ENCODE measurements around the gene CASTOR1.

The CASTOR1 gene

DNA sequence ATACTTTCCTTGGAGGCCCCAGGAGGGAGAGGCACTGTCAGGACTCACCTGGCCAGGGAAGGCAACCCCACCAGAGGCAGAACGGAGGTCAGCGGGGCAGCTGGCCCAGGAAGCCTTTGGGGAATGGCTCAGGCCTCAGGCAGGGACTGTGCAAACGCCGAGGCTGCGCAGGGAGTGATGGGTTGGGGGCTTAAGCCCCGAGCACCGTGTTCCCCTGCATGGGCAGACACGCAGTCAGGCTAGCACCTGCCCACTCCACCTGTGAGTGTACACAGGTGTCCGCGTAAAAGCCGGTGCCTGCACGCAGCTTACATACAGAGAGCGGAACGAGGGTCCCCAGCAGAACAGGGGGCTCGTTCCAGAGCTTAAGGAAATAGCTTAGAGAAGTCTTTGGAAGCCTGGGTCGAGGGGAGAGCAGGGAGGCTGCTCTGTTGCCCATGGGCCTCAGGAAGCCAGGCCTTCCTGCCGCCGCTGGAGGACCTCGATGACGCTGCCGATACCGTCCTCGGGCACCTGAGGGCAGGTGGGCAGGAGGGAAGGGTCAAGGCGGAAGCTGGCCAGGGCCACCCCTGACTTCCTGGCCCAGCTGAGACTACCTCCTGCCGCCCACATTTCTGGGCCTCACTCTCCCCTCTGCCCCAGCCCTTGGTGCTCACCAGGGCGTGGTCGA lies 4.0 kb downstream of the CASTOR1 start:
- no peak for DNase-seq (ENCODE audit: low read depth)
- H3K4me3 ChIP-seq (ENCODE audit: control insufficient read depth, low read depth, low read length), result no peak overlapping the region
- TF ChIP-seq, protein P1, sequence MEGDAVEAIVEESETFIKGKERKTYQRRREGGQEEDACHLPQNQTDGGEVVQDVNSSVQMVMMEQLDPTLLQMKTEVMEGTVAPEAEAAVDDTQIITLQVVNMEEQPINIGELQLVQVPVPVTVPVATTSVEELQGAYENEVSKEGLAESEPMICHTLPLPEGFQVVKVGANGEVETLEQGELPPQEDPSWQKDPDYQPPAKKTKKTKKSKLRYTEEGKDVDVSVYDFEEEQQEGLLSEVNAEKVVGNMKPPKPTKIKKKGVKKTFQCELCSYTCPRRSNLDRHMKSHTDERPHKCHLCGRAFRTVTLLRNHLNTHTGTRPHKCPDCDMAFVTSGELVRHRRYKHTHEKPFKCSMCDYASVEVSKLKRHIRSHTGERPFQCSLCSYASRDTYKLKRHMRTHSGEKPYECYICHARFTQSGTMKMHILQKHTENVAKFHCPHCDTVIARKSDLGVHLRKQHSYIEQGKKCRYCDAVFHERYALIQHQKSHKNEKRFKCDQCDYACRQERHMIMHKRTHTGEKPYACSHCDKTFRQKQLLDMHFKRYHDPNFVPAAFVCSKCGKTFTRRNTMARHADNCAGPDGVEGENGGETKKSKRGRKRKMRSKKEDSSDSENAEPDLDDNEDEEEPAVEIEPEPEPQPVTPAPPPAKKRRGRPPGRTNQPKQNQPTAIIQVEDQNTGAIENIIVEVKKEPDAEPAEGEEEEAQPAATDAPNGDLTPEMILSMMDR (IDR thresholded peaks at IDR 0.05; ENCODE audit: control insufficient read depth, insufficient read depth, low read depth, low read length, missing control alignments), result no peak

DNA sequence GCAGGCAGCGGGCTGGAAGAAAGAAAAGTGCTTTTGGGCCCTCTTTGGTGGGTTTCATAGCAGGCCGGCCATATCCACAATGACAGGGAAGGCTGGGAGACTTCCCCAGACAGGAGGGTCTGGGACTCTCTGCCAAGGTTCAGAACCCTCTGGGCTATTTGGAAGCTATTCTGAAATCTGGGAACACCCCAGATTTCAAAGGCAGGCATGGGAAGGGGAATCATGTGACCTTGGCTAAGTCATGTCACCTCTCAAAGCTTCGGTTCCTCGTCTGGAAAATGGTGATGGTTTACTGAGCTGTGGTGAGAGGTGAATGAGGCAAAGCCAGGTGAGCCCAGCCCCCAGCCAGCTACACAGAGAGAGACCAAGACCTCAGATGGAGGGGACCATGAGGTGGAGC lies 4.6 kb downstream of the CASTOR1 start:
- no peak overlapping the region for H3K4me3 ChIP-seq (ENCODE audit: control insufficient read depth, low read depth, low read length)
- no peak for DNase-seq (ENCODE audit: low read depth)
- TF ChIP-seq, protein P1 (IDR thresholded peaks at IDR 0.05; ENCODE audit: control insufficient read depth, insufficient read depth, low read depth, low read length, missing control alignments), result no peak

DNA sequence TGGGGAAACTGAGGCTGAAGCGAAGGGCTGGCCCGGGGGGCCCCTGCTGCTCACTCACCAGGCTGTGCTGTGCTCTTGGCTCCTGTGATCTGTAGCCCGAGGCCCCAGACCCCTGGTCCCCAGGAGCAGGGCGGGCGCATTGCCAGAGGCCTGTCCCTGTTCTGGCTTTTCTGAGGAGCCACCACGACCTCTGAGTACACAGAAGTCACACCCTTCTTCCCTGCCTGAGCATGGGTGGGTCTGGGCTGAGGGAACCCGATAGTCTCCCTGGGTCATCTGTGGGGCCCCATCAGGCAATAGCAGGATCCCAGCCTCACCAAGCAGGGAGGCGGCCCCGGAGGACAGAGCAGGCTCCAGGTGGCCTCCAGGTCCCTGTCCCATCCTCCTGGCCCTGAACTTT lies 5.1 kb downstream of the CASTOR1 start:
- DNase-seq (ENCODE audit: low read depth), result no peak
- TF ChIP-seq, protein P1 (IDR thresholded peaks at IDR 0.05; ENCODE audit: control insufficient read depth, insufficient read depth, low read depth, low read length, missing control alignments), result no peak
- H3K4me3 ChIP-seq (ENCODE audit: control insufficient read depth, low read depth, low read length), result no peak overlapping the region

DNA sequence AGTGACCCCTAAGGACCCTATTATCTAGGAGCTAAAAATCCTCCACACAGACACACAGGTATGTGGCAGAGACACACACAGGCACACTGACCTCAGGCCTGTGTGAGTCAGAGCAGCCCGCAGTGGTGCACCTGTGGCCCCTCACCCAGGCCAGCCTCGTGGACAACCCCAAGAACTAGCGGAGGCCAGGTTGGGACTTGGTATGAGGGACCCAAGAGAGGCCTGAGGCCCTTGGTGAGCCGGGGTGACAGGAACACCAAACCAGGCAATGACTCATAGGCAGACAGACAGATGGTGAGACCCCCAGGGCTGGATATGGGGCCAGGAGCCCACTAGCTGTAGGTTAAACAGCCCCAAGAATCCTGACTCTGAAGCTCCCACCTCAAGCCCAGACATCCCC lies 6.0 kb downstream of the CASTOR1 start:
- no peak for DNase-seq (ENCODE audit: low read depth)
- TF ChIP-seq, protein P1 (IDR thresholded peaks at IDR 0.05; ENCODE audit: control insufficient read depth, insufficient read depth, low read depth, low read length, missing control alignments), result no peak
- no peak overlapping the region for H3K4me3 ChIP-seq (ENCODE audit: control insufficient read depth, low read depth, low read length)

DNA sequence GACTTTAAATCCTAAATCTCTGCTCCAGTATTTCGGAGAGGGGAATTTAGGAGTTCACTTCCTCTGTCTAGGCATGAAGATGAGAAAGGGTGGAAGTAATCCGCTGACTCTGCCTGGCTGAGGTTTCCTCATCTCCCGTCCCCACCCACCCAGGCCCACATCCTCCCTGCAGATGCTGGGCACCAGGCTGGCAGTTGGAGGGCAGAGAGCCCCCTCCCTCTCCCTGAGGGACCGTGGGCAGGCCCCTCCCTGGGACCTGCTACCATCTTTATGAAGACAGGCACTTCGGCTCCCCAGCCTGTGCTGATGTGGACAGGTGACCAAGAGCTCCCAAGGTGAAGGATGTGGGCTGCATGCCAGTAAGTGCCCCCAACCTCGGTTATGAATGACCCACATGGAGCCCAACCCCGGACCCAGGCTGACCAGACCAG lies 6.7 kb downstream of the CASTOR1 start:
- no peak for DNase-seq (ENCODE audit: low read depth)
- TF ChIP-seq, protein P1 (IDR thresholded peaks at IDR 0.05; ENCODE audit: control insufficient read depth, insufficient read depth, low read depth, low read length, missing control alignments), result no peak
- no peak overlapping the region for H3K4me3 ChIP-seq (ENCODE audit: control insufficient read depth, low read depth, low read length)

DNA sequence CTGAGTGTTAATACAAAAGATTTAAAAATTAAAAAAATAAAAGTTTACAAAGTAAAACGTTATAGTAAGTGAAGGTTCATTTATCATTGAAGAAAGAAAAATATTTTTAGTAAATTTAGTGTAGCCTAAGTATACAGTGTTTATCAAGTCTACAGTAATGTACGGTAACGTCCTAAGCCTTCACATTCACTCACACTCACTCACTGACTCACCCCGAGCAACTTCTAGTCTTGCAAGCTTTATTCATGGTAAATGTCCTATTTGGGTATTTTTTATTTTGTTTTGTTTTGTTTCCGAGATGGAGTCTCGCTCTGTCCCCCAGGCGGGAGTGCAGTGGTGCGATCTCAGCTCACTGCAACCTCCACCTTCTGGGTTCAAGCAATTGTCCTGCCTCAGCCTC lies 8.8 kb downstream of the CASTOR1 start:
- TF ChIP-seq, protein P1 (IDR thresholded peaks at IDR 0.05; ENCODE audit: control insufficient read depth, insufficient read depth, low read depth, low read length, missing control alignments), result no peak
- DNase-seq (ENCODE audit: low read depth), result no peak
- H3K4me3 ChIP-seq (ENCODE audit: control insufficient read depth, low read depth, low read length), result no peak overlapping the region
